ENCODE results near the gene KLHL17. TPM values are rescaled to one million over a fixed set of nuclear protein-coding genes. Genes with fewer than 3 reads are reported as not detected.

The KLHL17 gene
- total and polyA plus RNA-seq, 9 of the 15 experiments (the other 6 are each of a cell fraction or from before 2014, with no cell fraction given) = 0.14 to 84.8 (median 13.0) TPM

GRCh38 chr1:938088-938683, 22.2 kb upstream of the KLHL17 start (continued):
- TF ChIP-seq, protein P1, sequence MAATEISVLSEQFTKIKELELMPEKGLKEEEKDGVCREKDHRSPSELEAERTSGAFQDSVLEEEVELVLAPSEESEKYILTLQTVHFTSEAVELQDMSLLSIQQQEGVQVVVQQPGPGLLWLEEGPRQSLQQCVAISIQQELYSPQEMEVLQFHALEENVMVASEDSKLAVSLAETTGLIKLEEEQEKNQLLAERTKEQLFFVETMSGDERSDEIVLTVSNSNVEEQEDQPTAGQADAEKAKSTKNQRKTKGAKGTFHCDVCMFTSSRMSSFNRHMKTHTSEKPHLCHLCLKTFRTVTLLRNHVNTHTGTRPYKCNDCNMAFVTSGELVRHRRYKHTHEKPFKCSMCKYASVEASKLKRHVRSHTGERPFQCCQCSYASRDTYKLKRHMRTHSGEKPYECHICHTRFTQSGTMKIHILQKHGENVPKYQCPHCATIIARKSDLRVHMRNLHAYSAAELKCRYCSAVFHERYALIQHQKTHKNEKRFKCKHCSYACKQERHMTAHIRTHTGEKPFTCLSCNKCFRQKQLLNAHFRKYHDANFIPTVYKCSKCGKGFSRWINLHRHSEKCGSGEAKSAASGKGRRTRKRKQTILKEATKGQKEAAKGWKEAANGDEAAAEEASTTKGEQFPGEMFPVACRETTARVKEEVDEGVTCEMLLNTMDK (IDR thresholded peaks at IDR 0.05; ENCODE audit: borderline replicate concordance, insufficient read depth, low read depth, low read length, poor library complexity, severe bottlenecking) = peak; percentile 5

DNA sequence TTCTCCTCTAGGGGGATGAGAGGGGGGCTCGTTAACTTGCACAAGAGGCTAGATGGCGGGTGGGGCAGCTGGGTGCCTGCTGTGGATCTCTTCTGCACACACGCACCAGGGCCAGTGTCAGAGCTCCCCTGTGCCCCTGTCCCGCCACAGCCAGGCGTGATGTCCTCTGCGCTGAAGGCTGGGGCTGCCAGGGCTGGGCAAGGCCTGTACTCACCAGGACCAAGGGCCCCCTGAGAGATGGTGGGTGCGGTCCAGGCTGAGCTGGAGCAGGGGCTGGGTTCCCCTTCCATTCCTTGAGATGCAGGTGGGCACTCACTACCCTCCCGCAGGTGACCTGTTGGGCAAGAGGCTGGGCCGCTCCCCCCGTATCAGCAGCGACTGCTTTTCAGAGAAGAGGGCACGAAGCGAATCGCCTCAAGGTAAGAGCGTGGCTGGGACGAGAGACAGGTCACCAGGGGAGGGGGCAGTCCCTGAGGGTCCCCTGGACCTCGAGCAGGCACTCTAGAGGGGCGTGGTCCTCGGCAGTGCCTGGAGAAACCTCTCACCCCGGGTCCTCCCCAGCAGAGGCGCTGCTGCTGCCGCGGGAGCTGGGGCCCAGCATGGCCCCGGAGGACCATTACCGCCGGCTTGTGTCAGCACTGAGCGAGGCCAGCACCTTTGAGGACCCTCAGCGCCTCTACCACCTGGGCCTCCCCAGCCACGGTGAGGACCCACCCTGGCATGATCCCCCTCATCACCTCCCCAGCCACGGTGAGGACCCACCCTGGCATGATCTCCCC, 21.5 kb upstream of the KLHL17 start:
- H3K9me1 ChIP-seq (ENCODE audit: control insufficient read depth, insufficient read depth, low read length) = no peaks in the 10 kb centered on the region
- no peak overlapping the region for H3K27ac ChIP-seq (ENCODE audit: extremely low read depth, low read depth, low read length)
- ATAC-seq (peak; percentile 64), FAIRE-seq (peak; percentile 65), DNase-seq (ENCODE audit: extremely low read depth in 1 of 4, low spot score in 3 of 4) (peak; percentile 69 to 82 (median 70))
- CTCF ChIA-PET (ENCODE audit: low intra/inter-chr PET ratio) = interaction anchor here (0.7 to 1.5 kb wide), 3 partner anchors 33 to 50 kb away, joined by 3 to 12 read pairs (median 3); no protein-coding TSS in a partner anchor
- 32% methylated on average over 28 of the region's 30 CpGs for WGBS (ENCODE audit: insufficient coverage, low coverage, missing lambda C conversion rate)
- H3K27me3 ChIP-seq (ENCODE audit: control insufficient read depth in 2 of 2, insufficient read depth in 2 of 2, low read length in 2 of 2) = peaks cover 11 to 20% of the 10 kb centered on the region in 2 experiments; a peak in 4 of 5 replicates
- H3K9me3 ChIP-seq (replicated peaks; ENCODE audit: control insufficient read depth, insufficient read depth, low read depth, low read length) = no peaks in the 10 kb centered on the region
- POLR2A ChIA-PET = interaction anchor here (0.5 to 1.7 kb wide), 12 partner anchors 7 to 50 kb away, joined by 3 to 7 read pairs (median 4); partner anchors contain the start of gene PLEKHN1
- H3K4me1 ChIP-seq (replicated peaks in 1 of 2; ENCODE audit: control insufficient read depth in 2 of 2, insufficient read depth in 2 of 2, low read length in 2 of 2) = peaks cover 28 to 89% of the 10 kb centered on the region in 2 experiments
- peaks cover 3% of the 10 kb centered on the region; the same call in 1 of the 3 replicates for H3K36me3 ChIP-seq (ENCODE audit: control insufficient read depth, insufficient read depth, low read length)
- H2AFZ ChIP-seq (ENCODE audit: low read depth, low read length) = peak overlapping the region; percentile 40
- peak overlapping the region in 1 of 2 experiments; percentile 65; a peak in 2 of 4 replicates for H3K9ac ChIP-seq (ENCODE audit: insufficient read depth in 1 of 2, low read depth in 2 of 2, low read length in 2 of 2)
- peaks cover 20% of the 10 kb centered on the region; the same call in 1 of the 2 replicates for H4K20me1 ChIP-seq (replicated peaks; ENCODE audit: control insufficient read depth, insufficient read depth, low read length)
- intact Hi-C loops (cut with micrococcal nuclease) (no loop called here), in situ Hi-C loops (cut with MboI) (no loop called here)
- H3K79me2 ChIP-seq (ENCODE audit: control insufficient read depth, insufficient read depth, low read length) = no peaks in the 10 kb centered on the region
- no peak overlapping the region for H3K4me2 ChIP-seq (ENCODE audit: insufficient read depth, low read length)
- H3K4me3 ChIP-seq = no peak overlapping the region
- BruUV-seq (replicated peaks) = no TSS peak
- TF ChIP-seq ZNF146 (CRISPR knock-in tag; IDR thresholded peaks at IDR 0.05; ENCODE audit: unreplicated experiment) (no peak), GTF2F1 (IDR thresholded peaks at IDR 0.05; ENCODE audit: low read depth, low read length) (no peak), POLR2B (IDR thresholded peaks at IDR 0.05; ENCODE audit: low read depth, partially characterized antibody) (no peak), ZNF263 (CRISPR knock-in tag; IDR thresholded peaks at IDR 0.05; ENCODE audit: borderline replicate concordance) (no peak), TEAD1 (CRISPR knock-in tag; IDR thresholded peaks at IDR 0.05) (no peak), CHCHD3 (CRISPR knock-in tag; IDR thresholded peaks at IDR 0.05) (no peak)
- TF ChIP-seq, protein P2, sequence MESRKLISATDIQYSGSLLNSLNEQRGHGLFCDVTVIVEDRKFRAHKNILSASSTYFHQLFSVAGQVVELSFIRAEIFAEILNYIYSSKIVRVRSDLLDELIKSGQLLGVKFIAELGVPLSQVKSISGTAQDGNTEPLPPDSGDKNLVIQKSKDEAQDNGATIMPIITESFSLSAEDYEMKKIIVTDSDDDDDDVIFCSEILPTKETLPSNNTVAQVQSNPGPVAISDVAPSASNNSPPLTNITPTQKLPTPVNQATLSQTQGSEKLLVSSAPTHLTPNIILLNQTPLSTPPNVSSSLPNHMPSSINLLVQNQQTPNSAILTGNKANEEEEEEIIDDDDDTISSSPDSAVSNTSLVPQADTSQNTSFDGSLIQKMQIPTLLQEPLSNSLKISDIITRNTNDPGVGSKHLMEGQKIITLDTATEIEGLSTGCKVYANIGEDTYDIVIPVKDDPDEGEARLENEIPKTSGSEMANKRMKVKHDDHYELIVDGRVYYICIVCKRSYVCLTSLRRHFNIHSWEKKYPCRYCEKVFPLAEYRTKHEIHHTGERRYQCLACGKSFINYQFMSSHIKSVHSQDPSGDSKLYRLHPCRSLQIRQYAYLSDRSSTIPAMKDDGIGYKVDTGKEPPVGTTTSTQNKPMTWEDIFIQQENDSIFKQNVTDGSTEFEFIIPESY (CRISPR knock-in tag; IDR thresholded peaks at IDR 0.05) = no peak
- TF ChIP-seq, protein P3, sequence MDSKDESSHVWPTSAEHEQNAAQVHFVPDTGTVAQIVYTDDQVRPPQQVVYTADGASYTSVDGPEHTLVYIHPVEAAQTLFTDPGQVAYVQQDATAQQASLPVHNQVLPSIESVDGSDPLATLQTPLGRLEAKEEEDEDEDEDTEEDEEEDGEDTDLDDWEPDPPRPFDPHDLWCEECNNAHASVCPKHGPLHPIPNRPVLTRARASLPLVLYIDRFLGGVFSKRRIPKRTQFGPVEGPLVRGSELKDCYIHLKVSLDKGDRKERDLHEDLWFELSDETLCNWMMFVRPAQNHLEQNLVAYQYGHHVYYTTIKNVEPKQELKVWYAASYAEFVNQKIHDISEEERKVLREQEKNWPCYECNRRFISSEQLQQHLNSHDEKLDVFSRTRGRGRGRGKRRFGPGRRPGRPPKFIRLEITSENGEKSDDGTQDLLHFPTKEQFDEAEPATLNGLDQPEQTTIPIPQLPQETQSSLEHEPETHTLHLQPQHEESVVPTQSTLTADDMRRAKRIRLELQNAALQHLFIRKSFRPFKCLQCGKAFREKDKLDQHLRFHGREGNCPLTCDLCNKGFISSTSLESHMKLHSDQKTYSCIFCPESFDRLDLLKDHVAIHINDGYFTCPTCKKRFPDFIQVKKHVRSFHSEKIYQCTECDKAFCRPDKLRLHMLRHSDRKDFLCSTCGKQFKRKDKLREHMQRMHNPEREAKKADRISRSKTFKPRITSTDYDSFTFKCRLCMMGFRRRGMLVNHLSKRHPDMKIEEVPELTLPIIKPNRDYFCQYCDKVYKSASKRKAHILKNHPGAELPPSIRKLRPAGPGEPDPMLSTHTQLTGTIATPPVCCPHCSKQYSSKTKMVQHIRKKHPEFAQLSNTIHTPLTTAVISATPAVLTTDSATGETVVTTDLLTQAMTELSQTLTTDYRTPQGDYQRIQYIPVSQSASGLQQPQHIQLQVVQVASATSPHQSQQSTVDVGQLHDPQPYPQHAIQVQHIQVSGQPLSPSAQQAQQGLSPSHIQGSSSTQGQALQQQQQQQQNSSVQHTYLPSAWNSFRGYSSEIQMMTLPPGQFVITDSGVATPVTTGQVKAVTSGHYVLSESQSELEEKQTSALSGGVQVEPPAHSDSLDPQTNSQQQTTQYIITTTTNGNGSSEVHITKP (IDR thresholded peaks at IDR 0.05; ENCODE audit: partially characterized antibody) = no peak
